HG03342 (cell line): ENCODE measurements around the gene TXNDC11.

Experiments used
- ATAC-seq: cut with Tn5 transposase; IDR thresholded peaks from one replicate; pipeline ENCODE4 v1.9.1; 2021; ENCODE audit warnings: mild to moderate bottlenecking, moderate library complexity; ENCODE audit not compliant: unreplicated experiment

The TXNDC11 gene

GRCh38 chr16:11752856-11753255, 10.2 kb upstream of the TXNDC11 start:
- no peak for ATAC-seq

GRCh38 chr16:11750056-11750455, 7.4 kb upstream of the TXNDC11 start:
- no peak for ATAC-seq

- no peak for ATAC-seq
These were observed 6.0 kb upstream of the TXNDC11 start for GRCh38 chr16:11748404-11749254.

GRCh38 chr16:11747949-11748403, 5.3 kb upstream of the TXNDC11 start:
- no peak for ATAC-seq

GRCh38 chr16:11744075-11744470, 1.4 kb upstream of the TXNDC11 start:
- no peak for ATAC-seq

GRCh38 chr16:11743308-11744074, 834 bp upstream of the TXNDC11 start:
- no peak for ATAC-seq

GRCh38 chr16:11742093-11742535, 543 bp downstream of the TXNDC11 start:
- peak; percentile 27 for ATAC-seq

- ATAC-seq, result no peak
These were observed 2.1 kb downstream of the TXNDC11 start for GRCh38 chr16:11740567-11740966.

- no peak for ATAC-seq
These were observed 3.7 kb downstream of the TXNDC11 start for GRCh38 chr16:11738742-11739544.

GRCh38 chr16:11737713-11738112, 4.9 kb downstream of the TXNDC11 start:
- ATAC-seq, result no peak

- no peak for ATAC-seq
These were observed 5.8 kb downstream of the TXNDC11 start for GRCh38 chr16:11736903-11737302.

GRCh38 chr16:11735787-11736186, 6.9 kb downstream of the TXNDC11 start:
- ATAC-seq, result no peak

GRCh38 chr16:11734653-11735043, 8.0 kb downstream of the TXNDC11 start:
- ATAC-seq, result no peak

GRCh38 chr16:11734025-11734652, 8.5 kb downstream of the TXNDC11 start:
- ATAC-seq, result no peak

GRCh38 chr16:11731222-11731621, 11.4 kb downstream of the TXNDC11 start:
- no peak for ATAC-seq

- no peak for ATAC-seq
These were observed 12.9 kb downstream of the TXNDC11 start for GRCh38 chr16:11729787-11730186.

- ATAC-seq, result no peak
These were observed 14.7 kb downstream of the TXNDC11 start for GRCh38 chr16:11727796-11728543.

GRCh38 chr16:11726008-11726407, 16.6 kb downstream of the TXNDC11 start:
- no peak for ATAC-seq

- ATAC-seq, result no peak
These were observed 17.2 kb downstream of the TXNDC11 start for GRCh38 chr16:11725457-11725856.

- no peak for ATAC-seq
These were observed 20.2 kb downstream of the TXNDC11 start for GRCh38 chr16:11722468-11722808.
